Measurements from ENCODE around the gene NPY5R. TPM values are rescaled to one million over a fixed set of nuclear protein-coding genes. Genes with fewer than 3 reads are reported as not detected.

NPY5R gene
- total RNA-seq, 1 donor from 2014 or later: not detected

GRCh38 chr4:163344147-163345125, 744 bp downstream of the NPY5R start:
- Mint-ChIP-seq H3K4me1 (peaks cover 5% of the 10 kb centered on the region), H3K27ac (no peak overlapping the region), H3K27me3 (ENCODE audit: low read depth) (peaks cover 82% of the 10 kb centered on the region), H3K4me3 (peak overlapping the region; percentile 64), H3K36me3 (no peaks in the 10 kb centered on the region), H3K9me3 (no peaks in the 10 kb centered on the region)
- peak in 1 of 2 experiments; percentile 43 for DNase-seq (ENCODE audit: low spot score in 2 of 2, unreplicated experiment in 2 of 2)
- TF ChIP-seq CTCF (IDR thresholded peaks at IDR 0.05; ENCODE audit: unreplicated experiment): no peak

GRCh38 chr4:163350672-163351071, 7.0 kb downstream of the NPY5R start:
- Mint-ChIP-seq H3K27ac (no peak overlapping the region), H3K4me3 (no peak overlapping the region), H3K36me3 (no peaks in the 10 kb centered on the region), H3K4me1 (no peaks in the 10 kb centered on the region), H3K27me3 (ENCODE audit: low read depth) (peaks cover 52% of the 10 kb centered on the region), H3K9me3 (no peaks in the 10 kb centered on the region)
- no peak for TF ChIP-seq CTCF (IDR thresholded peaks at IDR 0.05; ENCODE audit: unreplicated experiment)
- DNase-seq (ENCODE audit: low spot score in 2 of 2, unreplicated experiment in 2 of 2): no peak

GRCh38 chr4:163353054-163353453, 9.4 kb downstream of the NPY5R start:
- no peaks in the 10 kb centered on the region for H3K4me1 Mint-ChIP-seq
- no peak overlapping the region for H3K4me3 Mint-ChIP-seq
- H3K36me3 Mint-ChIP-seq: no peaks in the 10 kb centered on the region
- peaks cover 43% of the 10 kb centered on the region for H3K27me3 Mint-ChIP-seq (ENCODE audit: low read depth)
- no peak for DNase-seq (ENCODE audit: low spot score in 2 of 2, unreplicated experiment in 2 of 2)
- TF ChIP-seq CTCF (IDR thresholded peaks at IDR 0.05; ENCODE audit: unreplicated experiment): no peak
- H3K27ac Mint-ChIP-seq: no peak overlapping the region
- no peaks in the 10 kb centered on the region for H3K9me3 Mint-ChIP-seq

GRCh38 chr4:163356104-163356503, 12.4 kb downstream of the NPY5R start:
- DNase-seq (ENCODE audit: low spot score in 2 of 2, unreplicated experiment in 2 of 2): no peak
- no peaks in the 10 kb centered on the region for H3K9me3 Mint-ChIP-seq
- no peak overlapping the region for H3K27ac Mint-ChIP-seq

GRCh38 chr4:163367651-163368050, 24.0 kb downstream of the NPY5R start:
- H3K27me3 Mint-ChIP-seq (ENCODE audit: low read depth): peaks cover 19% of the 10 kb centered on the region
- no peak overlapping the region for H3K4me3 Mint-ChIP-seq
- no peaks in the 10 kb centered on the region for H3K36me3 Mint-ChIP-seq
- no peak for TF ChIP-seq CTCF (IDR thresholded peaks at IDR 0.05; ENCODE audit: unreplicated experiment)
- DNase-seq (ENCODE audit: low spot score in 2 of 2, unreplicated experiment in 2 of 2): no peak
- no peak overlapping the region for H3K27ac Mint-ChIP-seq
- H3K4me1 Mint-ChIP-seq: no peaks in the 10 kb centered on the region
- no peaks in the 10 kb centered on the region for H3K9me3 Mint-ChIP-seq

More at GRCh38 chr4:163356104-163356503, 12.4 kb downstream of the NPY5R start:
- peak; percentile 49 for TF ChIP-seq CTCF (IDR thresholded peaks at IDR 0.05; ENCODE audit: unreplicated experiment)
- no peaks in the 10 kb centered on the region for H3K4me1 Mint-ChIP-seq
- H3K27me3 Mint-ChIP-seq (ENCODE audit: low read depth): peaks cover 46% of the 10 kb centered on the region
- H3K4me3 Mint-ChIP-seq: no peak overlapping the region
- H3K36me3 Mint-ChIP-seq: no peaks in the 10 kb centered on the region
